HEK293 (cell line): ENCODE results near the gene HSF2.

Experiments
- CTCF ChIP-seq: fragments of 450-650 bp; formaldehyde crosslinking; IDR thresholded peaks from 2 replicates; pipeline ENCODE4 v1.5.1; 2016; ENCODE audit warnings: missing biosample characterization, missing genetic modification characterization
- HOXC10 ChIP-seq: sonication (generic); formaldehyde crosslinking; IDR thresholded peaks from 2 replicates; pipeline ENCODE4 v1.8.1; 2023; ENCODE audit warnings: mild to moderate bottlenecking, missing genetic modification reagents
- KLF10 ChIP-seq: fragments of 450-650 bp; IDR thresholded peaks from 2 replicates; pipeline ENCODE4 v1.5.1; 2018; ENCODE audit warnings: missing biosample characterization, mild to moderate bottlenecking, missing genetic modification characterization
- ZNF530 ChIP-seq: fragments of 450-650 bp; formaldehyde crosslinking; IDR thresholded peaks from 2 replicates; pipeline ENCODE4 v1.5.1; 2016; ENCODE audit warnings: low read depth, missing biosample characterization, missing genetic modification characterization
- ZNF639 ChIP-seq: fragments of 450-650 bp; formaldehyde crosslinking; IDR thresholded peaks from 2 replicates; pipeline ENCODE4 v1.5.1; 2016; ENCODE audit warnings: missing biosample characterization, missing genetic modification characterization

GRCh38 chr6:122472022-122472340 is 72.5 kb downstream of the HSF2 start:
- TF ChIP-seq CTCF: no peak
- no peak for TF ChIP-seq ZNF530 (tag by site-specific recombination)
- TF ChIP-seq ZNF639 (tag by site-specific recombination): no peak
- no peak for TF ChIP-seq KLF10 (tag by site-specific recombination)
- TF ChIP-seq HOXC10 (CRISPR knock-in tag): no peak
